ENCODE data around the gene HCFC1R1.

DNA sequence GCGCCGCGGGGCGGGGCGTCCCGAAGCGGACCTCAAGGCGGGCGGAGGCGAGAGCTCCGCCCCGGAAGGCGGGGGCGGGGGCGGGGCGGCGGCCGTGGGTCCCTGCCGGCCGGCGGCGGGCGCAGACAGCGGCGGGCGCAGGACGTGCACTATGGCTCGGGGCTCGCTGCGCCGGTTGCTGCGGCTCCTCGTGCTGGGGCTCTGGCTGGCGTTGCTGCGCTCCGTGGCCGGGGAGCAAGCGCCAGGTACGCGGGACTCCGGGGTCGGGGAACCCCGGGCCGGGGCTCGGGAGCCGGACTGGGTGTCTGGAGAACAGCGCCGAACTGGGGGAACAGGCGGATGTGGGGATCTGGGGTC, 3.5 kb downstream of the HCFC1R1 start, which contains the start of gene TNFRSF12A:
- peak; percentile 56; the same call in 1 of the 2 replicates for TF ChIP-seq POLR2A (IDR thresholded peaks at IDR 0.05; ENCODE audit: low read depth, low read length)
- TF ChIP-seq POLR2AphosphoS5 (IDR thresholded peaks at IDR 0.05; ENCODE audit: low read depth, low read length), result no peak
- 0 out of 2 replicates have a peak, but pooled peaks have one; percentile 57 for TF ChIP-seq TAF1 (IDR thresholded peaks at IDR 0.05; ENCODE audit: borderline replicate concordance, low read depth, low read length)

Measured in GM12892 (cell line).